K562 (cell line): ENCODE results near the gene NECTIN4. TPM values are rescaled to one million over a fixed set of nuclear protein-coding genes. Genes with fewer than 3 reads are reported as not detected.

Experiments used
- ATAC-seq: fragments of 200-7000 bp; cut with Tn5 transposase; 3 replicates; pipeline ENCODE4 v1.9.1; 2020; ENCODE audit warnings: moderate library complexity
- BruUV-seq: library from RNA; stranded (reverse); fragments of 400-500 nt; replicated peaks from 2 replicates; lab custom pipeline; 2021; lab: Mats Ljungman, UMichigan
- CTCF ChIA-PET: fragments of 300-600 bp; formaldehyde crosslinking; extraction: SDS; loops from one replicate; lab custom pipeline; 2021; ENCODE audit warnings: low intra/inter-chr PET ratio; lab: Yijun Ruan, JAX
- POLR2A ChIA-PET: fragments of 300-600, 350-650 bp; sonication (Branson Sonifier 250); formaldehyde crosslinking; extraction: SDS; loops from one replicate; lab custom pipeline; 2021; ENCODE audit warnings: antibody characterized with exemption, inconsistent platforms; lab: Yijun Ruan, JAX
- DNase-seq, 4 experiments: peaks; one replicate each; pipeline versions ENCODE4 v3.0.0 to v3.0.0-alpha.2; 2011 to 2018; ENCODE audit warnings: low spot score in 3 of 4, mixed read lengths in 3 of 4; ENCODE audit errors: extremely low read depth in 1 of 4
- FAIRE-seq: peaks from 2 replicates; lab custom pipeline; 2011; peaks lifted over from hg19 to GRCh38; lab: Jason Lieb, UNC
- H2AFZ ChIP-seq: 2 replicates; pipeline ENCODE4 v1.6.0; 2011; ENCODE audit warnings: low read depth, low read length, control low read depth, inconsistent platforms
- H3K27ac ChIP-seq: fragments of 200-600 bp; 3 replicates; pipeline ENCODE4 v1.8.0; 2011; ENCODE audit warnings: low read depth, mild to moderate bottlenecking, control low read depth, inconsistent platforms, low read length, moderate library complexity, mixed read lengths; ENCODE audit errors: extremely low read depth
- H3K27me3 ChIP-seq, 2 experiments: fragments of 300-600 bp in 1 of 2; 2 replicates in 1 of 2; 3 replicates in 1 of 2; pipeline versions ENCODE4 v1.6.0 to v1.8.0; 2011; ENCODE audit warnings: inconsistent platforms in 2 of 2, low read length in 2 of 2, mild to moderate bottlenecking in 1 of 2, mixed read lengths in 1 of 2, moderate library complexity in 1 of 2; ENCODE audit not compliant: control insufficient read depth in 2 of 2, insufficient read depth in 2 of 2
- H3K36me3 ChIP-seq: fragments of 300-600 bp; 3 replicates; pipeline ENCODE4 v1.8.0; 2011; ENCODE audit warnings: mild to moderate bottlenecking, low read length, inconsistent platforms; ENCODE audit not compliant: control insufficient read depth, insufficient read depth
- H3K4me1 ChIP-seq, 2 experiments: fragments of 200-600 bp in 1 of 2; replicated peaks in 1 of 2; 2 replicates in 1 of 2; 3 replicates in 1 of 2; pipeline versions ENCODE4 v1.5.1 to v1.8.0; 2011; ENCODE audit warnings: inconsistent platforms in 2 of 2, low read length in 2 of 2, mild to moderate bottlenecking in 1 of 2, mixed read lengths in 1 of 2, moderate library complexity in 1 of 2; ENCODE audit not compliant: control insufficient read depth in 2 of 2, insufficient read depth in 2 of 2
- H3K4me2 ChIP-seq: 2 replicates; pipeline ENCODE4 v1.6.1; 2011; ENCODE audit warnings: low read length, control low read depth, inconsistent platforms, mixed read lengths; ENCODE audit not compliant: insufficient read depth
- H3K4me3 ChIP-seq: fragments of 200-600 bp; sonication (generic), shearing (Covaris generic); 2 replicates; pipeline ENCODE4 v1.5.1; 2016; ENCODE audit warnings: control low read depth, inconsistent platforms
- H3K79me2 ChIP-seq: fragments of 200-600 bp; 3 replicates; pipeline ENCODE4 v1.8.0; 2011; ENCODE audit warnings: low read length, inconsistent platforms; ENCODE audit not compliant: control insufficient read depth, insufficient read depth
- H3K9ac ChIP-seq, 2 experiments: 2 replicates each; pipeline versions ENCODE4 v1.6.0 to v1.6.1; 2011; ENCODE audit warnings: low read depth in 2 of 2, low read length in 2 of 2, control low read depth in 1 of 2, inconsistent platforms in 1 of 2, mild to moderate bottlenecking in 1 of 2, mixed read lengths in 1 of 2; ENCODE audit not compliant: insufficient read depth in 1 of 2
- H3K9me1 ChIP-seq: one replicate; pipeline ENCODE4 v1.6.0; 2011; ENCODE audit warnings: inconsistent platforms, mild to moderate bottlenecking, low read length, moderate library complexity; ENCODE audit not compliant: control insufficient read depth, insufficient read depth
- H3K9me3 ChIP-seq: replicated peaks from 2 replicates; pipeline ENCODE4 v1.5.1; 2011; ENCODE audit warnings: low read depth, low read length, inconsistent platforms; ENCODE audit not compliant: control insufficient read depth, insufficient read depth
- H4K20me1 ChIP-seq: replicated peaks from 2 replicates; pipeline ENCODE4 v1.6.1; 2011; ENCODE audit warnings: low read length, inconsistent platforms, mixed read lengths; ENCODE audit not compliant: control insufficient read depth, insufficient read depth
- BHLHE40 ChIP-seq: IDR thresholded peaks from 2 replicates; pipeline ENCODE4 v1.6.1; 2011; ENCODE audit warnings: low read length, improper control_type of control experiment
- CBX8 ChIP-seq: fragments of 200-600 bp; sonication (generic); IDR thresholded peaks from 2 replicates; pipeline ENCODE4 v1.6.1; 2012; ENCODE audit warnings: borderline replicate concordance, mixed run types, low read depth, mild to moderate bottlenecking, moderate library complexity, mixed read lengths, low read length, control low read depth, inconsistent platforms; ENCODE audit not compliant: poor library complexity, severe bottlenecking; ENCODE audit errors: extremely low read depth
- CGGBP1 ChIP-seq: fragments of 250-450 bp; sonication (Bioruptor Pico); IDR thresholded peaks from 2 replicates; pipeline ENCODE4 v1.9.0; 2021; ENCODE audit warnings: mild to moderate bottlenecking
- CTCF ChIP-seq, 3 experiments: IDR thresholded peaks in 2 of 3; conservative IDR thresholded peaks in 1 of 3; 2 replicates each; pipeline ENCODE4 v1.5.1; 2011 to 2012; ENCODE audit warnings: low read length in 3 of 3, mild to moderate bottlenecking in 3 of 3, control low read depth in 2 of 3, improper control_type of control experiment in 1 of 3, inconsistent platforms in 1 of 3, low read depth in 1 of 3, mixed read lengths in 1 of 3, moderate library complexity in 1 of 3; ENCODE audit not compliant: insufficient read depth in 2 of 3
- ELF2 ChIP-seq: fragments of 250-450 bp; sonication (Bioruptor Pico); IDR thresholded peaks from 2 replicates; pipeline ENCODE4 v1.5.0; 2021; ENCODE audit warnings: mild to moderate bottlenecking
- FOXA1 ChIP-seq: fragments of 450-650 bp; IDR thresholded peaks from 2 replicates; pipeline ENCODE4 v1.6.1; 2016; ENCODE audit warnings: mild to moderate bottlenecking, borderline replicate concordance
- KAT8 ChIP-seq: fragments of 450-650 bp; IDR thresholded peaks from 2 replicates; pipeline ENCODE4 v1.6.1; 2016; ENCODE audit warnings: low read depth, mild to moderate bottlenecking
- MCM7 ChIP-seq, 2 experiments: fragments of 450-650 bp; IDR thresholded peaks; 2 replicates each; pipeline ENCODE4 v1.6.1; 2016 to 2018
- NFATC3 ChIP-seq: fragments of 450-650 bp; IDR thresholded peaks from 2 replicates; pipeline ENCODE4 v1.6.1; 2017; ENCODE audit warnings: mild to moderate bottlenecking
- POLR3A ChIP-seq: IDR thresholded peaks from 2 replicates; pipeline ENCODE4 v1.6.1; 2011; ENCODE audit warnings: borderline replicate concordance, mild to moderate bottlenecking, moderate library complexity; ENCODE audit not compliant: insufficient read length, insufficient read depth; ENCODE audit errors: extremely low read depth
- PTRF ChIP-seq: fragments of 450-650 bp; IDR thresholded peaks from 2 replicates; pipeline ENCODE4 v1.6.1; 2016; ENCODE audit warnings: mild to moderate bottlenecking, missing genetic modification characterization, missing compliant biosample characterization
- PYGO2 ChIP-seq: fragments of 450-650 bp; IDR thresholded peaks from 2 replicates; pipeline ENCODE4 v1.6.1; 2016; ENCODE audit warnings: mild to moderate bottlenecking, missing genetic modification characterization, moderate library complexity, missing compliant biosample characterization
- SAFB2 ChIP-seq: fragments of 200-400 bp; formaldehyde crosslinking; IDR thresholded peaks from 2 replicates; pipeline ENCODE4 v1.6.1; 2018; ENCODE audit warnings: borderline replicate concordance, low read length, low read depth, moderate library complexity; ENCODE audit not compliant: severe bottlenecking
- SPI1 ChIP-seq: IDR thresholded peaks from 2 replicates; pipeline ENCODE4 v1.6.1; 2011; ENCODE audit warnings: low read depth, low read length, control low read depth, borderline replicate concordance
- YY1 ChIP-seq, 3 experiments: IDR thresholded peaks; 2 replicates each; pipeline ENCODE4 v1.6.1; 2011; ENCODE audit warnings: low read length in 2 of 3, mild to moderate bottlenecking in 2 of 3, moderate library complexity in 2 of 3, borderline replicate concordance in 1 of 3, control low read depth in 1 of 3, low read depth in 1 of 3; ENCODE audit not compliant: insufficient read depth in 3 of 3, insufficient replicate concordance in 2 of 3, control insufficient read depth in 1 of 3, insufficient read length in 1 of 3; ENCODE audit errors: extremely low read depth in 1 of 3
- ZFP36 ChIP-seq: fragments of 150-350 bp; IDR thresholded peaks from 2 replicates; pipeline ENCODE4 v1.6.1; 2018; ENCODE audit warnings: low read length, low read depth; ENCODE audit not compliant: partially characterized antibody
- whole genome bisulfite sequencing: fragments of 100-300 bp; shearing (Covaris generic); methylation state at CpG from one replicate; pipeline ENCODE4 v1.1.6; 2016; ENCODE audit warnings: low coverage, mixed read lengths; ENCODE audit not compliant: insufficient coverage; ENCODE audit errors: missing lambda C conversion rate; 5-methylcytosine and 5-hydroxymethylcytosine counted together
- in situ Hi-C: fragments of 300-500 bp; cut with MboI; formaldehyde crosslinking; loops from 4 replicates; pipeline ENCODE4 v1.15.0; 2018; ENCODE audit warnings: inconsistent platforms, mixed read lengths
- intact Hi-C: fragments of 100-400 bp; cut with micrococcal nuclease; formaldehyde crosslinking; loops from 2 replicates; pipeline ENCODE4 v1.14.2; 2022
- polyA plus RNA-seq, 8 experiments: library from polyadenylated mRNA; depleted of rRNA in 4 of 8; stranded (reverse) in 5 of 8; unstranded in 3 of 8; fragments of >200 nt; fragmentation: Nextera tagmentation in 2 of 8; fragmentation: Illumina TruSeq in 1 of 8; extraction: Ambion mirVana in 2 of 8; extraction: Trizol in 1 of 8; gene quantifications; 2 replicates each; pipeline versions ENCODE4 v1.2.1 to v1.2.3, GENCODE V29; 2011 to 2014; ENCODE audit warnings: inconsistent platforms in 1 of 8, missing spikeins in 1 of 8
- total RNA-seq, 7 experiments: library from RNA; depleted of rRNA in 6 of 7; stranded (reverse); fragments of >200 nt in 6 of 7; fragmentation: Illumina TruSeq in 2 of 7; extraction: Trizol in 2 of 7; gene quantifications; 2 replicates each; pipeline versions ENCODE4 v1.2.1 to v1.2.3, GENCODE V29; 2011 to 2021; ENCODE audit warnings: low replicate concordance in 1 of 7
- TF ChIP-seq, protein P1 (sequence below): sonication (generic); formaldehyde crosslinking; IDR thresholded peaks from 2 replicates; pipeline ENCODE4 v1.8.0; 2022; ENCODE audit warnings: mild to moderate bottlenecking, low read depth, missing genetic modification reagents
- TF ChIP-seq, protein P2 (sequence below): fragments of 450-650 bp; IDR thresholded peaks from one replicate; pipeline ENCODE4 v1.6.1; 2018; ENCODE audit warnings: mild to moderate bottlenecking, moderate library complexity; ENCODE audit not compliant: partially characterized antibody

The NECTIN4 gene
- total and polyA plus RNA-seq, 9 of the 15 experiments (the other 6 are each of a cell fraction or from before 2014, with no cell fraction given): 0.01 to 0.09 TPM; not detected in 7

- Histone ChIP-seq H3K36me3 (no peaks in the 10 kb centered on the region), H3K9ac (peak overlapping the region in 1 of 2 experiments; percentile 79; a peak in 2 of 4 replicates), H3K4me1 (peaks cover 5 to 25% of the 10 kb centered on the region in 2 experiments; a peak in 3 of 5 replicates), H3K79me2 (no peaks in the 10 kb centered on the region), H3K9me3 (no peaks in the 10 kb centered on the region), H4K20me1 (no peaks in the 10 kb centered on the region), H3K4me2 (no peak overlapping the region), H2AFZ (no peak overlapping the region), H3K9me1 (no peaks in the 10 kb centered on the region), H3K27me3 (no peaks in the 10 kb centered on the region), H3K27ac (no peak overlapping the region), H3K4me3 (no peak overlapping the region)
- intact Hi-C loops (loop anchor here (10.0 kb wide), 1 partner anchor 57 kb away; the partner anchor contains the start of gene DEDD), in situ Hi-C loops (loop anchor here (25.0 kb wide), 1 partner anchor 240 kb away; no protein-coding TSS in a partner anchor)
- DNase-seq (no peak), ATAC-seq (no peak), FAIRE-seq (no peak)
- BruUV-seq: no TSS peak
- ChIA-PET CTCF (no interaction called here), POLR2A (no interaction called here)
- WGBS: 37% methylated on average over 9 of the region's 9 CpGs
- TF ChIP-seq CGGBP1 (CRISPR knock-in tag) (no peak), FOXA1 (no peak), ELF2 (CRISPR knock-in tag) (no peak), YY1 (IDR thresholded peaks at IDR 0.05; ENCODE audit: borderline replicate concordance in 1 of 3, control insufficient read depth in 1 of 3, extremely low read depth in 1 of 3, insufficient read depth in 3 of 3, insufficient read length in 1 of 3, insufficient replicate concordance in 2 of 3, low read depth in 1 of 3, low read length in 2 of 3) (no peak), NFATC3 (no peak), SAFB2 (no peak), MCM7 (IDR thresholded peaks at IDR 0.05) (no peak), KAT8 (no peak), CTCF (IDR thresholded peaks at IDR 0.05 in 2 of 3, conservative IDR thresholded peaks at IDR 0.05 in 1 of 3; ENCODE audit: insufficient read depth in 2 of 3, low read depth in 1 of 3, low read length in 3 of 3) (no peak), SPI1 (no peak), CBX8 (no peak), BHLHE40 (no peak), PYGO2 (no peak), ZFP36 (no peak), POLR3A (no peak), PTRF (no peak)
- TF ChIP-seq, protein P1, sequence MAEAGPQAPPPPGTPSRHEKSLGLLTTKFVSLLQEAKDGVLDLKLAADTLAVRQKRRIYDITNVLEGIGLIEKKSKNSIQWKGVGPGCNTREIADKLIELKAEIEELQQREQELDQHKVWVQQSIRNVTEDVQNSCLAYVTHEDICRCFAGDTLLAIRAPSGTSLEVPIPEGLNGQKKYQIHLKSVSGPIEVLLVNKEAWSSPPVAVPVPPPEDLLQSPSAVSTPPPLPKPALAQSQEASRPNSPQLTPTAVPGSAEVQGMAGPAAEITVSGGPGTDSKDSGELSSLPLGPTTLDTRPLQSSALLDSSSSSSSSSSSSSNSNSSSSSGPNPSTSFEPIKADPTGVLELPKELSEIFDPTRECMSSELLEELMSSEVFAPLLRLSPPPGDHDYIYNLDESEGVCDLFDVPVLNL (CRISPR knock-in tag): no peak
- TF ChIP-seq, protein P2, sequence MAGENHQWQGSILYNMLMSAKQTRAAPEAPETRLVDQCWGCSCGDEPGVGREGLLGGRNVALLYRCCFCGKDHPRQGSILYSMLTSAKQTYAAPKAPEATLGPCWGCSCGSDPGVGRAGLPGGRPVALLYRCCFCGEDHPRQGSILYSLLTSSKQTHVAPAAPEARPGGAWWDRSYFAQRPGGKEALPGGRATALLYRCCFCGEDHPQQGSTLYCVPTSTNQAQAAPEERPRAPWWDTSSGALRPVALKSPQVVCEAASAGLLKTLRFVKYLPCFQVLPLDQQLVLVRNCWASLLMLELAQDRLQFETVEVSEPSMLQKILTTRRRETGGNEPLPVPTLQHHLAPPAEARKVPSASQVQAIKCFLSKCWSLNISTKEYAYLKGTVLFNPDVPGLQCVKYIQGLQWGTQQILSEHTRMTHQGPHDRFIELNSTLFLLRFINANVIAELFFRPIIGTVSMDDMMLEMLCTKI: no peak
These were observed 11.9 kb downstream of the NECTIN4 start for GRCh38 chr1:161077426-161077825.
